Left lung (tissue), 10 donors: Measurements from ENCODE around the gene CKAP5. TPM values are rescaled to one million over a fixed set of nuclear protein-coding genes. Genes with fewer than 3 reads are reported as not detected.

Source experiments
- ATAC-seq: fragments of 200-7000 bp; cut with Tn5 transposase; one replicate; pipeline ENCODE4 v1.9.1; 2020; ENCODE audit warnings: moderate library complexity
- DNase-seq, 4 donors: peaks; one replicate each; pipeline ENCODE4 v3.0.0-alpha.2; 2013 to 2020
- H3K27ac ChIP-seq, 2 donors: fragments of 200-600 bp; sonication (generic) in 1 of 2; one replicate each; pipeline versions ENCODE4 v1.5.0 to v1.8.0; 2020 to 2021
- H3K27me3 ChIP-seq, 2 donors: fragments of 200-600 bp; sonication (generic) in 1 of 2; one replicate each; pipeline versions ENCODE4 v1.5.0 to v1.8.0; 2020 to 2021
- H3K36me3 ChIP-seq, 2 donors: fragments of 200-600 bp; sonication (generic) in 1 of 2; one replicate each; pipeline versions ENCODE4 v1.5.0 to v1.8.0; 2020 to 2021
- H3K4me1 ChIP-seq, 2 donors: fragments of 200-600 bp; one replicate each; pipeline ENCODE4 v1.8.0; 2021
- H3K4me3 ChIP-seq, 2 donors: fragments of 200-600 bp; sonication (generic) in 1 of 2; one replicate each; pipeline versions ENCODE4 v1.5.0 to v1.8.0; 2020 to 2021; ENCODE audit warnings: mild to moderate bottlenecking in 1 of 2
- H3K9me3 ChIP-seq, 2 donors: fragments of 200-600 bp; sonication (generic) in 1 of 2; one replicate each; pipeline versions ENCODE4 v1.5.0 to v1.8.0; 2020 to 2021
- CTCF ChIP-seq, 2 donors: fragments of 200-600 bp; sonication (generic) in 1 of 2; IDR thresholded peaks; one replicate each; pipeline versions ENCODE4 v1.5.0 to v1.8.0; 2021; ENCODE audit warnings: antibody characterized with exemption in 2 of 2
- intact Hi-C, 2 donors: fragments of 100-400 bp; cut with DNase I; formaldehyde crosslinking; loops; one replicate each; pipeline versions ENCODE4 v1.11.2 to v1.14.2; 2022
- polyA plus RNA-seq, 6 donors: library from polyadenylated mRNA; unstranded; fragments of 120-200 nt; gene quantifications; one replicate each; pipeline ENCODE4 v1.2.1, GENCODE V29; 2013; ENCODE audit not compliant: insufficient read length in 6 of 6
- total RNA-seq, 2 donors: library from RNA; stranded (reverse); fragmentation: NEBNext Ultra II Directional; extraction: Animal tissue kit (Norgen Biotek cat#: 25700); gene quantifications; one replicate each; pipeline ENCODE4 v1.2.1, GENCODE V29; 2021
- donor health status: DM: no; HTN: yes; CAD: no.
- donor health status: DM: no; HTN: no; CAD: no.

Gene CKAP5
- total and polyA plus RNA-seq, 8 donors = 58.8 to 130 (median 87.4) TPM

DNA sequence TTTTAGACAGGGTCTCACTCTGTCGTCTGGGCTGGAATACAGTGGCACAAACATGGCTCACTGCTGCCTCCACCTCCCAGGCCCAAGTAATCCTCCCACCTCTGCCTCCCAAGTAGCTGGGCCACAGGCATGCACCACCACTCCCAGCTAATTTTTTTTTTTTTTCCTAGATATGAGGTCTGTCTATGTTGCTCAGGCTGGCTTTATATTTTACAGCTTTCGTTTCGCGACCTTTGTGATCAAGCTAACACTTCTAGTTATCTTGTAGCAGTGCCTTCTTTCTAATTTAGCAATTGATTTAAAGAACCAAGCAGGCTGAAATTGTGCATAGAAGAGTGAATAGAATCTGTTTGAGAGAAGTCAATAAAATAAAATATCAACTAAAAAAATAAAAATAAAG is 11.3 kb downstream of the CKAP5 start:
- Histone ChIP-seq H3K9me3 (no peaks in the 10 kb centered on the region), H3K36me3 (no peaks in the 10 kb centered on the region), H3K4me1 (peaks cover 0 to 6% of the 10 kb centered on the region in 2 donors), H3K4me3 (no peak overlapping the region), H3K27ac (no peak overlapping the region), H3K27me3 (no peaks in the 10 kb centered on the region)
- TF ChIP-seq CTCF (IDR thresholded peaks at IDR 0.05) = no peak
- ATAC-seq (no peak), DNase-seq (no peak)
- intact Hi-C loops = no loop called here

DNA sequence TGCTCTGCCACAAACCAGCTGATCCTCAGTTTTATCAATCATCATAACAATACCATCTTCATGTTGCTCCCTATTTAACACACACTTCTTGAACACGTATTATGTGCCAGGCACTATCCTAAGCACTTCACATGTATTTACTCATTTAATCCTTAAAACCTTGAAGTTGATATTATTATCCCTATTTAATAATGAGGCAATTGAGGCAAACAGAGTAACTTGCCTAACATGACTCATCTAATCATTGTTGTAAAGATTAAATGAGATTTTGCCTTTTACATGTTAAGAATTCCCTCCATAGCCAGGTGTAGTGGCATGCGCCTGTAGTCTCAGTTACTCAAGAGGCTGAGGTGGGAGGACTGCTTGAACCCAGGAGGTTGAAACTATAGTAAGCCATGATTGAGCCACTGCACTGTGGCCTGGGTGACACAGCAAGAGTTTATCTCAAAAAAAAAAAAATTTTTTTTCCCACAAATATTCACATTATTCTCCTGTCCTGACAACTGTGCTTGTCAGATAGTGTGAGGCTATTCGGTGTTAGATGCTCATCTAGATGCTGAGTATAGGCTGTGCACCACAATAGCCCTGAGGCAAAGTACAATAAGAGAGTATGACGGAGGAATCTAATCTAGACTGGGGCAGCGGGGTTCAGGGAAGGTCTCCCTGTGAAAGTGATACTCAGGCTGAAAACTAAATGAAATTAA is 13.4 kb downstream of the CKAP5 start:
- Histone ChIP-seq H3K4me3 (no peak overlapping the region), H3K36me3 (no peaks in the 10 kb centered on the region), H3K9me3 (no peaks in the 10 kb centered on the region), H3K27me3 (no peaks in the 10 kb centered on the region), H3K27ac (no peak overlapping the region), H3K4me1 (peaks cover 3 to 7% of the 10 kb centered on the region in 2 donors)
- no peak for ATAC-seq
- no peak for DNase-seq
- intact Hi-C loops = no loop called here
- no peak for TF ChIP-seq CTCF (IDR thresholded peaks at IDR 0.05)

DNA sequence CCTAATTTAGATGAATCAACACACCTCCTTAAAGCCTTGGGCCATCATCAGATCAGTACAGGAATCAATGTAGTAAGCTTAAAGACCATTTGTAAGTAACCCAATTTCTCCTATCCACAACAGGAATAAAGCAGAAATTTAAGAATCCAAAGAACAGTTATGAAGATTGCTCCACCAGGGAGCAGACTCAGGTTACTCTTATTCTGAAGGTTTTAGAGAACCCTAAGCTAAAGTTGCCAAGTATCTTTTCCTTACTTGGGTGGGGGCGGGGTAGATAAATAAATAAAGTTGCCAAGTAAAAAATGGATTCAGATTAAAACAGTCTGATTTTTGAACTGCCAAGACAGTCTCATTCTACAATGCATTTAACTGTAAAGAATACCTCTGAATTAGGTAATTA is 18.1 kb downstream of the CKAP5 start:
- Histone ChIP-seq H3K4me1 (peaks cover 15 to 25% of the 10 kb centered on the region in 2 donors), H3K36me3 (no peaks in the 10 kb centered on the region), H3K27ac (no peak overlapping the region), H3K9me3 (no peaks in the 10 kb centered on the region), H3K4me3 (no peak overlapping the region), H3K27me3 (no peaks in the 10 kb centered on the region)
- ATAC-seq (no peak), DNase-seq (no peak)
- no peak for TF ChIP-seq CTCF (IDR thresholded peaks at IDR 0.05)
- intact Hi-C loops = no loop called here

DNA sequence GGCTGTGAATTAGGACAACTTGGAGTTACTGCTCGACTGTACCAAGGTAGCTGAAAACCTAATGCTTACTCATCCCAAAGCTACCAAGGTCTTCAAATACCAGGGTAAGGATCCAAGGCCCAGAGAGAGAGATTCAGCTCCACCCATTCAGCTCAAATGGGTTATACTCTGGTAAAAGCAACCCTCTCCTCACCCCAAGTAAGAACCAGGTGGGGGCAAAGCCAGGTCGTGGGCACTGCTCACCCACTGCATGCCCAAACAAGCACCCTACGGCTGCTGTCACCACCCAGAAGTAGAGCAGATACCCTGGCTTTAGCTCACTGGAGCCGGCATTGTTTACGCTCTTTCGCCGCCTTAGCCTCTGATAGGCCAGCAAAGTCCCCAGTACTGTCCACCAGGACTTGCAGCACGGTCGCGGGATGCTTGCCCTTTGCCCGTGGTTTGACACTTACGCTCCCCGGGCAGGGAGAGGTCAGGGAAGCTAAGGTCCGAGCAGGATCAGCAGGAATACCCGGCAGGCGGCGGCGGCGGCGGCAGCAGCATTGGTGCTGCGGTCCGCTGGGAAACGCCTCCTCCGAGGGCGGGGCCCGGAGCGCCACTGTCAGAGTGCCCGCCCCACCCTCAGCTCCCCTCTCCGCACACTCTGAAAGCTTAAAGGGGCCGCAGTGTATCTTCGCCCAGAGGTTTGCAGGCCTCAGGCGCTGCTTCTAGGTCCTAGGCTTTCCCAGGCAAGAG is 19.6 kb downstream of the CKAP5 start:
- H3K4me3 ChIP-seq = peak overlapping the region; percentile 53 to 64
- H3K36me3 ChIP-seq = no peaks in the 10 kb centered on the region
- no peaks in the 10 kb centered on the region for H3K27me3 ChIP-seq
- no peaks in the 10 kb centered on the region for H3K9me3 ChIP-seq
- peak; percentile 100 for ATAC-seq
- H3K4me1 ChIP-seq = peaks cover 15 to 25% of the 10 kb centered on the region in 2 donors
- H3K27ac ChIP-seq = peak overlapping the region in 1 of 2 donors; percentile 42
- intact Hi-C loops = no loop called here
- DNase-seq = peak; percentile 67 to 98 (median 84)
- TF ChIP-seq CTCF (IDR thresholded peaks at IDR 0.05) = peak in 1 of 2 donors; percentile 15

- TF ChIP-seq CTCF (IDR thresholded peaks at IDR 0.05) = no peak
Measured at GRCh38 chr11:46808799-46809431, 37.2 kb downstream of the CKAP5 start.

More at GRCh38 chr11:46808799-46809431, 37.2 kb downstream of the CKAP5 start:
- DNase-seq = peak in 1 of 4 donors; percentile 2
- H3K9me3 ChIP-seq = no peaks in the 10 kb centered on the region
- intact Hi-C loops = no loop called here
- no peaks in the 10 kb centered on the region for H3K27me3 ChIP-seq
- H3K36me3 ChIP-seq = peaks cover 0 to 64% of the 10 kb centered on the region in 2 donors
- no peak overlapping the region for H3K27ac ChIP-seq
- no peak for ATAC-seq
- H3K4me1 ChIP-seq = no peaks in the 10 kb centered on the region
- H3K4me3 ChIP-seq = no peak overlapping the region
